Measurements from ENCODE around the gene UVSSA.
A peak's percentile ranks its signal among the peaks of the same experiment; 100 is the strongest.
"Not testable (repeated sequence)": the region's sequence is repeated elsewhere in the genome, so short reads cannot be mapped to it uniquely, and the experiment has no call there.

Gene UVSSA

DNA sequence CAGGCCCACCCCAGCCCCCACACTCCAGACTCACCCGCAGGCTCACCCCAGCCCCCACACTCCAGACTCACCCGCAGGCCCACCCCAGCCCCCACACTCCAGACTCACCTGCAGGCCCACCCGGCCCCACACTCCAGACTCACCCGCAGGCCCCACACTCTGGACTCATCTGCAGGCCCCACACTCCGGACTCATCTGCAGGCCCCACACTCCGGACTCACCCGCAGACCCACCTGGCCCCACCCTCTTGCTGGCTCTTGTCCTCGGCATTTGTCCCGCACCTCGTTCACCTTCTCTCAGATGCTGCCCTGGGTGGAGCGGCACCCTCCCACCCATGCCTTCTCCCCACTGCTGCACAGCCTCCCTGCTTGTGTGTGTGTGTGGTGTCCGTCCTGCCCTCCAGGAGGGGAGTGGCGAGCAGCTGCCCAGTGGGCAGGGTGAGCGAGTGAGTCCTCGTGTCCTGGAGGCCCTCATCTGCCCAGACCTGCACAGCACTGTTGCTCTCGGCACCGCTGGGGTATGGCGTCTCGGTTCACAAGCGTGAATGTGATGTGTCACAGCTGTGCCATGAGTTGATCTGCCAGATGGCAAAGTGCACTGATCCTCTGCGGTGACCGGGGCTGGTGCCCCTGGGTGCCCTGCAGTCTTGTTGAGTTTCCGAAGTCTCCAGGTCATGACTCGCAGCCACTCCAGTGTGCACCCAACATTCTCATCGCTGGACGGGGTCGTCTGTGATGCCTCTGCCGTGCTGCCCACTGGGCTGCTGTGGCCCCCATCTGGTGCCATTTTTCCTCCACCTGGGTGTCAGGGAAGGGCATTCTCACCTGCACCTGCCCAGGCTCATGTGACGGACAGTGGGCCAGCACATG lies 29.6 kb upstream of the UVSSA start:
- DNase-seq (ENCODE audit: low read depth in 2 of 2): no peak

DNA sequence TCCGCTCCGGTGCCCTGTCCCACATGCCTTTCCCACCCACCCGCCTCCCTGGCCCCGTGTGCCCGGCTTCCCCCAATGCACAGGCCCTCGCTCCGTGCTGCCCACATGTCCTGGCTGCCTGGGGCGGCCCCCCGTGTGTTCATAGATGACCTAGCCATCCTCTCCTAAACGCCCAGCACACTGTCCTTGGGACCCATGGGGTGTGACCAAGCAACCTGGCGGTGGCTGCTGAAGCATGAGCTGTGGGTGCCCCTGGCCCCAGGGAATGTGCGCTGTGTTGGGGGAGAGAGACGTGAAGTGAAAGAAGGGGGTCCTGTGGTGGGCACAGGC lies 29.0 kb upstream of the UVSSA start:
- DNase-seq (ENCODE audit: low read depth in 2 of 2): no peak

DNA sequence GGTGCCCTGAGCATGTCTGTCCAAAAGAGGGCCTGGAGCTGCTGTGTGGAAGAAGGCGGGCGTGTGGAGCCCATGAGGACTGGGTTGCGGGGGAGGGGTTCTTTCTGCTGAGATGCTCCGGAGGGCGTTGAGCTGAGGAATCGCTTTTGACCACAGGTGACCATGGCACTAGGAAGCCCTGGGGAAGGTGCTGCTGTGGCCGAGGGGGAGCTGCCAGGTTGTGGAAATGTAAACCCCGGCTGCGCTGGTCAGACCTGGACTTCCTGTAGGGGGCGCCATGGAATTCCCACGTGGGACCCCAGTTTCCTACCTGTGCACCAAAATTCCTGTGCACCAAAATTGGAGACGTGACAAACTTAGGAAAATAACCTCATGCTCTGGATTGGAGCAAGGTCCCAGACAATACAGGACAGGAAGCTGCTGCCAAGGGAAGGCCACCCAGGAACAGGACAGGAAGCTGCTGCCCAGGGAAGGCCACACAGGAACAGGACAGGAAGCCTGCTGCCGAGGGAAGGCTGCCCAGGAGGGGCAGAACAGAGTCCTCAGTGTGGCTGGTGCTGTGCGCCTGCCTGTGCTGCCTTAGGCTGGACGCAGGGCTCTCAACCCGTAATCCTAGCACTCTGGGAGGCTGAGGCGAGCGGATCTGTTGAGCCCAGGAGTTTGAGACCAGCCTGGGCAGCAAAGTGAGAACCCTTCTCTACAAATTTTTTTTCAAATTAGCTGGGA lies 28.4 kb upstream of the UVSSA start:
- no peak for DNase-seq (ENCODE audit: low read depth in 2 of 2)

DNA sequence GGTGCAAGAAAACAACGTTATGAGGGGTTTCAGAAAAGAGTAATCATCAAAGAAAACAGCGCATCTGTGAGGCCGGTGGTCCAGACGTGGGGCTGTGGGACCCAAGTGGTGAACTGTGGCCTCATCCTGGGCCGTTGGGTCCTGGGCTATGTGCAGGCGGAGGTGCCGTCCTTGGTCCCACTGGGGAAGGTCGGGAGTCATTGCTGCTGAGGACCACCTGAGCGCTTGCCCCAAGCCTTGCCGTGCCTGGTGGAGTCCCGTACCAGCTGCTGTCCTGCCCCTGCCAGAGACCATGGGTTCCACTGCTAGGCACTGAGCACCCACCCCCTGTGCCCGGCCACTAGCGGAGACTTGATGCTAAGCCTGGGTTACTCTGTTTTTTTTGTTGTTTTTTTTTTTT lies 25.5 kb upstream of the UVSSA start:
- DNase-seq (ENCODE audit: low read depth in 2 of 2): no peak

DNA sequence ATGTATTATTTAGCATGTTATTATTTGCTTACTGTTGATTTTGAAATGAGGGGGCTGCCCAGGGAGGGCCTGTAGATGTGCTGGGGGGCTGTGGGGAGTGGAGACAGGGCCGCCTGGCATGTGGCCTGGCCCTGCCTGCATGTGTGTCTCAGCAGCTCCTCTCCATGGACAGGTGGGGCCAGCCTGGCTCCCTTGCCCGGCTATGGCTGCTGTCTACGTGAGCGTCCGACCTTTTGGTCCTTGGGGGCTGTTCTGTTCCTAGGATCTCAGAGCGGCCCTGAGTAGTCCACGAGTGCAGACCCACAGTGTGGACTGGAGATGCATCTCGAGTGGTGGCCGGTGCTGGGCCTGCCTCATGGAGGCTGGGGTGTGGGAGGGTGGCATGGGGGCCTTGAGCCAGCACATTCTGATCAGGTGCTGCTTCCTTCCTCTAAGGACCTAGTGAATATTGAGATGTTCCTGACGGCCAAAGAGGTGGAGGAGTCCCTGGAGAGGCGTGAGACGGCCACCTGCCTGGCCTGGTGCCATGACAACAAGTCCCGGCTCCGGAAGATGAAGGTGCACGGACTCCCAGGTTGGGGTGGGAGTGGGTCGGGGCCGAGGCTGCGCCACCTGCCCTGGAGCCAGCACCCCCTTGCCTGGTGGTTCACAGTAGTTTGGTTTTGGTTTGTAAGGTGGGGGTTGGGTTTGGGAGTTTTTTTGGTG lies 24.9 kb upstream of the UVSSA start:
- no peak for DNase-seq (ENCODE audit: low read depth in 2 of 2)

DNA sequence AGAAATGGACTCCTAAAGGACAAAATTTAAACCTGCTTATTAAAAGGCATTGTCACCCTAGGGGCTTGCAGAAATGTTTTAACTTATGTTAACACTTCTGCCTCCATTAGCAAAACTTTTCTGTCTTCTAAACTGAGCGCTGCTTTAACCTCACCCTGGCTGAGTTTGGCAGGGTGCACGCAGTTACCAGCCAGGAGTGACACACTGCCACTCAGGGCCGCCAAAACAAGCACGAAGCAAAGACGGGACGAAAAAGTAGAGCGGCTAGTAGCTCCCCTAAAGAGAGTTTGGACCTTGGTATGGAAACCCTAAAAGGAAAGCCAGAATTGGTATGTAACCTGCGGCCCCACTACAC lies 23.8 kb upstream of the UVSSA start:
- DNase-seq (ENCODE audit: low read depth in 2 of 2): no peak

DNA sequence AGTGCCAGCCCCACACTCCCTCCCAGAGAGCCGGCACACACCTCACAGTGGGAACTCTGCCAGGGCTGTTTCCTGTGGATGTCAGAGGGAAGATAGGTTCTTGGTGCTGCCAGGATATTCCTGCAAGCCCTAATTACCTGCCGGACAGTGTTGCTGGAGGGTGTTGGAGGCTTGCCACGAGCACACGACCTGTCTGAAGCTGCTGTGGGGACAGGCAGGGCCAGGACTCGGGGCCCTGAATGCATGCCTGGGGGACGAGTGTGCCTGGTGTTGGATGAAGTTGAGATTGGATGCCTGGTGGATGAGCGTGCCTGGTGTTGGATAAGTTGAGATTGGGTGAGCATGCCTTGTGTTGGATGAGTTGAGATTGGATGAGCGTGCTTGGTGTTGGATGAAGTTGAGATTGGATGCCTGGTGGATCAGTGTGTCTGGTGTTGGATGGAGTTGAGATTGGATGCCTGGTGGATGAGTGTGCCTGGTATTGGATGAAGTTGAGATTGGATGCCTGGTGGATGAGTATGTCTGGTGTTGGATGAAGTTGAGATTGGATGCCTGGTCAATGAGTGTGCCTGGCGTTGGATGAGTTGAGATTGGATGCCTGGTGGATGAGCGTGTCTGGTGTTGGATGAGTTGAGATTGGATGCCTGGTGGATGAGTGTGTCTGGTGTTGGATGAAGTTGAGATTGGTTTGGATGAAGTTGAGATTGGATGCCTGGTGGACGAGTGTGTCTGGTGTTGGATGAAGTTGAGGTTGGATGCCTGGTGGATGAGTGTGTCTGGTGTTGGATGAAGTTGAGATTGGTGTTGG lies 23.2 kb upstream of the UVSSA start:
- no peak for DNase-seq (ENCODE audit: low read depth in 2 of 2)

DNA sequence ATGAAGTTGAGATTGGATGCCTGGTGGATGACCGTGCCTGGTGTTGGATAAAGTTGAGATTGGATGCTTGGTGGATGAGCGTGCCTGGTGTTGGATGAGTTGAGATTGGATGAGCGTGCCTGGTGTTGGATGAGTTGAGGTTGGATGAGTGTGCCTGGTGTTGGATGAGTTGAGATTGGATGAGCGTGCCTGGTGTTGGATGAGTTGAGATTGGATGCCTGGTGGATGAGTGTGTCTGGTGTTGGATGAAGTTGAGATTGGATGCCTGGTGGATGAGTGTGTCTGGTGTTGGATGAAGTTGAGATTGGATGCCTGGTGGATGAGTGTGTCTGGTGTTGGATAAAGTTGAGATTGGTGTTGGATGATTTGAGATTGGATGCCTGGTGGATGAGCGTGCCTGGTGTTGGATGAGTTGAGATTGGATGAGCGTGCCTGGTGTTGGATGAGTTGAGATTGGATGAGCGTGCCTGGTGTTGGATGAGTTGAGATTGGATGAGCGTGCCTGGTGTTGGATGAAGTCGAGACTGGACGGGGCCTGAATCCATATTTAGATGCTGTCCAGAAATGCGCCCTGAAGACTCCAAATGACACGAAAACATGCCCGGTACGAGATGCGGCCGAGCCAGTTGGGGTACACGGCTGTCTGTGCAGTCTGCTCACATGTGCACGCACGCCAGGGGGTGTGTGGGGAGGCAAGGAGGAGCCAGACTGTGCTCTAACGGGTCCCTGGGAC lies 22.4 kb upstream of the UVSSA start:
- DNase-seq (ENCODE audit: low read depth in 2 of 2): not testable (repeated sequence)

DNA sequence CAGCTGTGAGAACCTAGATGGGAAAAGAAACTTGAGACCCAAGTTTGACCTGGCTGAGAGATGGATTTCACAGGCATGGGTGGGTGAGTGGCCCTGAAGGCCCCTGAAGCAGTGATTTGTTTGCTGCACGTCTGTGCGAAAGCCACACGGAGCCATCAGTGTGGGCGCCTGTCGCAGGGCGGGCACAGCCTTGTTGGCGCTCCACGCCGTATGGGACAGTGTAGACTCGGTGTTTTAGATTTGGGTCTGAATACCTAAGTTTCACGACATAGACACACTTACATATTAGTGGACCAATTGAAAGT lies 21.9 kb upstream of the UVSSA start:
- no peak for DNase-seq (ENCODE audit: low read depth in 2 of 2)

DNA sequence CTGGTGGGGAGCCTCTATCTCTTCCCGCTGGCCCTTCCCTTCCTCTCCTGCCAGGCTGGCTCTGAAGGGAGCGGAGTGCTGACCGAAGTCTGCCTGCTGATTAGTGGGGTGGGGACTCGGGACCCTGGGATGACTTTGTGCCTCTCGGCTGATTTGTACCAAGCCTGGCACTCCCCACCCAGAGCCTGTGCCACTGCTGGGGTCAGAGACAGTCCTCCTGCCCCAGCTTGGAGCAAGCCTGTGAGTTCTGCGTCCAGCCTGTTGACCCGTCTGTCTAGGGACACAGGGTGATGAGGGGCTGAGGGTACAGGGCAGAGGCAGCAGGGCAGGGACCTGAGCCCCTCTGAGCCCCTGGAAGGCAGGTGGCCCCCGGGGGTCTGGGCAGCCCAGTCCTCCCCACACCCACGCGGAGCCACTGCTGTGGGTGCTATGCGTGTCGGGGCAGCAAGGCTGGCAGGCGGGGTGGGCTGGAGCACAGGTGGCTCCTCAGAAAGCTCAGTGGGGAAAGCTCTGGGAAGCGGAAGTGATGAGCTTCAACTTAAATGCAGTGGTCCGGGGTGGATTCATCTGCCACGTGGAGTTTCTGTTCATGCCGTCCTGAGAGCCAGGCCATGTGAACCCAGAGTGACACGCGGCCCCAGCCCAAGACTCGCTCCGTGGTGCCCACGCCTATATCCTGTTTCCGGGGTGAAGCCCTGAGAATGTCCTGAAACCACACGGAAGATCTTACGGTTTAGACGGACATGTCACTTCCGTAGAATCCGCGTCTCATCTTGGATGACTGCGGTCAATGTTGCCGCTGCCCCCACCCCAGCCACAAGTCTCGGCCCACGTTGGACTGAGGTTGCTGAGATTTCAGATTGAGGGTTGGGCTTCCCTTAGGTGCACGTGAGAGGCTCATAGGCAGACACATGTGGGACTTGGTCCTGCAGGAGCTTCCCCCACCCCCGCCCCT lies 21.1 kb upstream of the UVSSA start:
- no peak for DNase-seq (ENCODE audit: low read depth in 2 of 2)

DNA sequence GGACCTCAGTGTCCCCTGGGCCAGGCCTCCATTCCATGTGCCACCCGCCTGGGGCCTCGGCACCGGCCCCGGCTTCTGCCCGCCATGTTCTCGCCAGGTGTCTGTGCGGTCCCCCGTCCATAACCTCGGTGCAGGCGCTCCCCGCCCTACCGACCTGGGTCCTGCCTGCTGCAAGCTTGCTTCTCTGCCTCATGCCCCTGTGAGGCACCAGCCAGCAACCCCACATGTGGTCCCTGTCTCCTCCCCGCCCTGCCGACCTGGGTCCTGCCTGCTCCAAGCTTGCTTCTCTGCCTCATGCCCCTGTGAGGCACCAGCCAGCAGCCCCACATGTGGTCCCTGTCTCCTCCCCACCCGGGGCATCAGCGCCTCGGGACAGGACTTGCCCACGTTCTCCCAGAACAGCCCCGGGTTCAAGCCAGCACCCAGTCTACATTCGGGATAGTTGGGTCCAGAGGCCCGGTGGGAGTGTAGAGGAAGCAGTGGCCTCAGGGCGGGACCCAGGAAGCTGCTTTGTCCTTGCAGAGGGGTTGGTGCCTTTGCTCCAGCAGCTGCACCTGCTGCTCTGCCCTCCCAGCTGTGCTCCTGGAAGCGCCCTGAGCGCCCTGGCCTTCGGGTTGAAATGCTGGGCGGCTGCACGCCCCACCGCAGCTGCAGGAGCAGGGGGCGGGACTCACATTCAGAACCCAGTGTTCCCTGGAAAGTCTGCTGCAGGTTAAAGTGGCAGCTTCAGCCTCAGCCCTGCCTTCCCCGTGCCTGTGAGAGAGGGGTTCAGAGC lies 20.1 kb upstream of the UVSSA start:
- no peak for DNase-seq (ENCODE audit: low read depth in 2 of 2)

DNA sequence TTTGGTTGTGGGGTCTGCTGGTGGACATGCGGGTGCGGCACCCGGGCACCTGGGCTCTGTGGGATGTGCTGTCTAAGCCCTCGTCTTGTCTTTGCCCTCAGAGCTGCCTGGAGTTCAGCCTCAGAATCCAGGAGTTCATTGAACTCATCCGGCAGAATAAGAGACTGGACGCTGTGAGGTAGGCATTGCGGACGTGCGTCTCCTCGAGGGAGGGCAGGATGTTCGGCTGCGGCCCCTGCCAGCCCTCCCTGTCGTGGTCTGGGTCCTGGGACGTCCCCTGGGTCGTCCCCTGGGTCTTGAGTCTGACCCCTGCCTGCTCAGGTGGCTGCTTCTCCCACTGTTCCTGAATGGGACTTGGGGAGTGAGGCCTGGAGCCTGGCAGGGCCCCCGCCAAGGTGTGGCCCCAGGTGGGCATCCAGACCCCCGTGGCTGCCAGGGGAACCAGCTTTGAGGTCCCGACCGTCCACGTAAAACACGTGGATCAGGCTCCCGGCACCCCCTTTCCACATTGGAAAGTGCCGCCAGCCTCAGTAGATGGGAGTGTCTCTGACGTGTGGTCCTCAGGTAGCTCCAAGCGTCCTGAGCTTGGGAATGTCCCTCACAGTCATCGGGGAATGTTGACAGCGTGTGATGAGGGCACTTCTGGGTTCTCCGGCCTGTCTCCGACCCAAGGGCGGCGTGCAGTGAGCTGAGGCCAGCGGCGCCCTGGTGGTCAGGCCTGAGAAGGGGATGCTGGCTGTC lies 19.3 kb upstream of the UVSSA start:
- no peak for DNase-seq (ENCODE audit: low read depth in 2 of 2)

DNA sequence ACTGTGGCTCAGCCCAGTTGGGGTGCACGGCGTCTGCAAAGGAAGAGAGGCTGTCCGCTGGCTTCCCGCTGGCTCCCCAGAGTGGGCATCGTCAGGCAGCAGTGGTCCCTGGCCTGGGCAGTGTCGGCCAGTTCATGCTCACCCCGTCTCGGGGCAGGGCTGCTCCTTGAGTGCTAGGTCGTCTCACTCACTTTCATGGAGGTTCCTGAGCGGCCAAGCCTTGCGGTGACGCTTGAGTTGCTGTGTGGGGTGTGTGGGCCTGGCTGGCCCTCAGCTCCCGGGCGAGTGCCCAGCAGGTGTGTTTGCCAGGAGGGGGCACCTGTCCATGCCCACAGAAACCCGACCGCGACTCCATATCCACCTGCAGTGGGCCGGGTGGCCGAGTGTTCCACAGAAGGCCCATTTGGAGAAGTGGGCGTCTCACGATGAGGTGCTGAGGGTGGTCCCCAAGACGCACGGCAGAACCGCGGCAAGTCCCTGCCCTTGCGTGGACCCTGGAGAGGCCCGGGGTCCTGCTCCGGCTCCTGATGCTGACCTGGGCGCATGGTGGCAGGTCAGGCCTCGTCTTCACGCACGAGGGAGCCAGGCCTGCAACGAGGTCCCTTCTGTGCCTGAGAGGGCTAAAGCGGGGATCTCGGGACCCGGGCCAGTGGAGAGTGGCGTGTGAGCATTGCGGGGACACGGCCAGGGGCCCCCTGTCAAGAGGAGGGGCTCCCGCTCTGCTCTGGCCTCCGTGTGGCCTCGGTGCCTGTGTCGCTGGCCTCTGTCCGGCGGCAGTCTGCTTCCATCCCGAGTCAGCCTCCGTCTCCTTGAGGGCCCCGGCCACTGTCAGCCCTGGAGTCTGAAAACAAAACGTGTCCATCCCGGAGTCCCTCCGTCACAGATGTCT lies 18.5 kb upstream of the UVSSA start:
- DNase-seq (ENCODE audit: low read depth in 2 of 2): no peak

DNA sequence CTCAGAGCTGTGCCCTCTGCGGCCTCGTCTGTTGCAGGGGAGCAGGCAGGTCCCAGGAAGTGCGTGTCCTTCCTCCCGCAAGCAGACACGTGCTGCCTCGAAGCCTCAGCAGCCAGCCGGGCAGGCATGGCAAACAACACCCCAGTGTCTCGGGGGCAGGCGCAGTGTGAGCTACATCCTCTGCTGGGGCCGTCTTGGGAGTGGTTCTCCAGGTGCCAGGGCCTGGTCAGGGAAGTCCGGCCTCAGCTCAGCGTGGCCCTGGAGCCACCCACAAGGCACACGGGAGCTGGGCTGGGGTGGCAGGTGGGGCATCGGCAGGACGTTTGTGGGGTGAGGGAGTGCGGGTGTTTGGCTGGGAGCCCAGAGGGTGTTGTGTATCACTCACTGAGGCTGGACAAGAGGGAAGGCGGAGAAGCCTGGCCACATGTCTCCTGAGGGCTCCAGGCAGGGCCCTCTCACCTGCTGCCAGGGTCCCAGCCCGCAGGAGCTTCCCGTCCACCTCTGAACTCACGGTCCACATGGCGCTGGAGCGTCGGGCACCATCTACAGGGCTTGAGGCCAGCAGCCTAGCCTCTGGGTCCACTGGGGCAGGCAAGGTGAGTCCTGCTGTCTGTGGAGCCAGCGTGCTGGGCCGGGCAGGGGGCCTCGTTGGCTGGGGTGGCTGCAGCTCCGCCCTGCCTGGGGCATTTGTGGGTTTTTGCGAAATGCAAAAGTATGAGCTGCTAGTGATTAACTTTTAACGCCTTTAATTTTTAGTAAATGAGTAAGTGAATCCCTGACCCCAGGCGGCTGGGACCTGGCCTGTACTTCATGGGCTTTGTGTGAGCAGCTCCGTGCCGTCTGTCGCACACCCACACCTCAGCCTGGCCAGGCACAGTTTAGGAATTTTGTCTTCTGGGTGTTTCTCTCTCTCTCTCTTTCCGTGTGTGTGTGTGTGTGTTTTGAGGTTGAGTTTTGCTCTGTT lies 17.3 kb upstream of the UVSSA start:
- no peak for DNase-seq (ENCODE audit: low read depth in 2 of 2)

DNA sequence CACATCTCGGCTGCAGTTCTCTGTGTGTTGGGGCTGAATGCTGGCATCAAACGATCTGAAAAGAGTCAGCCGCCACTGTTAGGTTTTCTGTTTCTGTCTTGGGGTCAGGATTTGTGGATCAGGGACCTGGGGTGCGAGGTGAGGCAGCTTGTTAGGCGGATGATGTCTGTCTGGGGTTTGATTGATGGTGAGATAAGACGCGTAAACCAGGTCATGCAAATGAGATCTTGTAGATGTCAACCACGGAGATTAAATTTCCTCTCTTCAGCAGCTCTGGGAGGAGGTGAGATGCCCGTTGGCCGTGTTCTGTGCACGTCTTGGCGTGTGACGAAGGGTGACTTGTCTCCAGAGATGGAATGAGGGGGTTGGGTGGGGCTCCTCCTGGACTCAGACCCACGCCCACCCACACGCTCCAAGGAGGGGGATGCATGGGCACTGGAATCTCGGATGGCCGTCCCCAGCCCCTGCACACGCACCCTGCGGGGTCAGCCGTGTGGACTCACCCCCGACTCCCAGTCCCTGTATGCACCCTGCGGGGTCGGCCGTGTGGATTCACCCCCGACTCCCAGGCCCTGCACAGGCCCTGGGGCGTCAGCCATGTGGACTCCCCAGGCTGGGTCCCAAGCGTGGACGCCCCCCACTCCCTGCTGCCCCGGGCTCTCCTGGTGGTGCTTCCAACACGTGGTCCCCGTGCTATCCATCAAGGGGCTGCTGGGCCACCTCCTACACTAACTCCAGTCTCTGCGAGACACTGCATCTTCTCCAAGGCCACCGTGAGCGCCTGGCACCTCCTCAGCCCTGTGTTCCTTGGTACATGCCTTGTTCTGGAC lies 16.0 kb upstream of the UVSSA start:
- peak; percentile 42 to 53 for DNase-seq (ENCODE audit: low read depth in 2 of 2)
